Measurements from ENCODE around the gene CHAC1.
"Not testable (repeated sequence)": the region's sequence is repeated elsewhere in the genome, so short reads cannot be mapped to it uniquely, and the experiment has no call there.

Gene CHAC1

GRCh38 chr15:40955141-40955903, 2.1 kb downstream of the CHAC1 start:
- H3K27ac Mint-ChIP-seq = no peak overlapping the region
- DNase-seq (no peak), ATAC-seq (no peak)
- peaks cover 28% of the 10 kb centered on the region for H3K36me3 Mint-ChIP-seq (ENCODE audit: low read depth)
- peak overlapping the region; percentile 88 for H3K4me3 Mint-ChIP-seq
- H3K4me1 Mint-ChIP-seq = peaks cover 47% of the 10 kb centered on the region
- H3K27me3 Mint-ChIP-seq = no peaks in the 10 kb centered on the region
- H3K9me3 Mint-ChIP-seq = no peaks in the 10 kb centered on the region

DNA sequence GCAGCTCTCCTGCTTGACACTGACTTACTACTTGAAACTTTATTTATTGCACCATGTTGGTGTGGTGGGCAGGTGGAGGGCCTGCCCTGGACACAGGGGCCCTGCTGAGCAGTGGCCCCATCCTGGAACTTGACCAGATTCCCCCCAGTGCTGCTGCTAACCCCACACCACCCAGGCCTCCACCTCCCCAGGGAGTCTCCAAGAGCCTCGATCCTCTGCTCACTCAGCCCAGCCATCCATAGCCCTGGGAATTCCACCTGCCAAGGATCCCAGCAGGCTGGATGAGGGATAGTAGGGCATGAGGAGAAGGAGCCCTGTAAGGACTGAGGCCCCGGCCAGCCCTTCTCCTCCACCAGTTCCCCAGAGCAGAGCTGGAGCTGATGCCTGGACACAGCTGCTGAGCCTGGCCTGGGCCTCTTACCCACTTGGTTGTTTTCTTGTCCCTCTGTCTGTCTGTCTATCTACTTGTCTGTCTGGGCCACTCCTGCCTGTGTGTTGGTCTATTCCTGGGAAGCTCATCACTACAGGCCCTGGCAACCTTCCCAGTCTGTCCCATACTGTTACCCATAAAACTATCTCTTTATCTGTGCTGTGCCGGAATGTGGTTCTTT, 2.8 kb downstream of the CHAC1 start:
- Mint-ChIP-seq H3K36me3 (ENCODE audit: low read depth) (peaks cover 28% of the 10 kb centered on the region), H3K27me3 (no peaks in the 10 kb centered on the region), H3K4me3 (peak overlapping the region; percentile 20)

GRCh38 chr15:40956541-40956982, 3.3 kb downstream of the CHAC1 start:
- DNase-seq = no peak
- Mint-ChIP-seq H3K4me3 (peak overlapping the region; percentile 20), H3K4me1 (peaks cover 45% of the 10 kb centered on the region), H3K9me3 (no peaks in the 10 kb centered on the region), H3K36me3 (ENCODE audit: low read depth) (peaks cover 28% of the 10 kb centered on the region), H3K27me3 (no peaks in the 10 kb centered on the region), H3K27ac (no peak overlapping the region)
- no peak for ATAC-seq

More for the DNA sequence above, 2.8 kb downstream of the CHAC1 start:
- Mint-ChIP-seq H3K27ac (no peak overlapping the region), H3K9me3 (no peaks in the 10 kb centered on the region), H3K4me1 (peaks cover 47% of the 10 kb centered on the region)
- ATAC-seq (no peak), DNase-seq (no peak)

GRCh38 chr15:40957041-40957555, 3.8 kb downstream of the CHAC1 start:
- no peak for DNase-seq
- Mint-ChIP-seq H3K9me3 (no peaks in the 10 kb centered on the region), H3K27ac (no peak overlapping the region), H3K36me3 (ENCODE audit: low read depth) (peaks cover 28% of the 10 kb centered on the region), H3K4me1 (peaks cover 40% of the 10 kb centered on the region), H3K27me3 (no peaks in the 10 kb centered on the region), H3K4me3 (no peak overlapping the region)
- ATAC-seq = no peak

- Mint-ChIP-seq H3K9me3 (no peaks in the 10 kb centered on the region), H3K27me3 (no peaks in the 10 kb centered on the region), H3K4me3 (no peak overlapping the region), H3K4me1 (peaks cover 35% of the 10 kb centered on the region), H3K36me3 (ENCODE audit: low read depth) (peaks cover 28% of the 10 kb centered on the region), H3K27ac (no peak overlapping the region)
- DNase-seq (no peak), ATAC-seq (no peak)
These were observed 4.3 kb downstream of the CHAC1 start for GRCh38 chr15:40957581-40958051.

GRCh38 chr15:40958146-40958545, 4.9 kb downstream of the CHAC1 start:
- ATAC-seq (no peak), DNase-seq (no peak)
- no peaks in the 10 kb centered on the region for H3K9me3 Mint-ChIP-seq
- H3K27ac Mint-ChIP-seq = no peak overlapping the region
- peaks cover 31% of the 10 kb centered on the region for H3K4me1 Mint-ChIP-seq
- peaks cover 26% of the 10 kb centered on the region for H3K36me3 Mint-ChIP-seq (ENCODE audit: low read depth)
- no peak overlapping the region for H3K4me3 Mint-ChIP-seq
- no peaks in the 10 kb centered on the region for H3K27me3 Mint-ChIP-seq

GRCh38 chr15:40958723-40959122, 5.5 kb downstream of the CHAC1 start:
- Mint-ChIP-seq H3K4me3 (no peak overlapping the region), H3K9me3 (no peaks in the 10 kb centered on the region), H3K27me3 (no peaks in the 10 kb centered on the region), H3K27ac (peak overlapping the region; percentile 30), H3K36me3 (ENCODE audit: low read depth) (peaks cover 24% of the 10 kb centered on the region), H3K4me1 (peaks cover 29% of the 10 kb centered on the region)
- DNase-seq (no peak), ATAC-seq (no peak)

DNA sequence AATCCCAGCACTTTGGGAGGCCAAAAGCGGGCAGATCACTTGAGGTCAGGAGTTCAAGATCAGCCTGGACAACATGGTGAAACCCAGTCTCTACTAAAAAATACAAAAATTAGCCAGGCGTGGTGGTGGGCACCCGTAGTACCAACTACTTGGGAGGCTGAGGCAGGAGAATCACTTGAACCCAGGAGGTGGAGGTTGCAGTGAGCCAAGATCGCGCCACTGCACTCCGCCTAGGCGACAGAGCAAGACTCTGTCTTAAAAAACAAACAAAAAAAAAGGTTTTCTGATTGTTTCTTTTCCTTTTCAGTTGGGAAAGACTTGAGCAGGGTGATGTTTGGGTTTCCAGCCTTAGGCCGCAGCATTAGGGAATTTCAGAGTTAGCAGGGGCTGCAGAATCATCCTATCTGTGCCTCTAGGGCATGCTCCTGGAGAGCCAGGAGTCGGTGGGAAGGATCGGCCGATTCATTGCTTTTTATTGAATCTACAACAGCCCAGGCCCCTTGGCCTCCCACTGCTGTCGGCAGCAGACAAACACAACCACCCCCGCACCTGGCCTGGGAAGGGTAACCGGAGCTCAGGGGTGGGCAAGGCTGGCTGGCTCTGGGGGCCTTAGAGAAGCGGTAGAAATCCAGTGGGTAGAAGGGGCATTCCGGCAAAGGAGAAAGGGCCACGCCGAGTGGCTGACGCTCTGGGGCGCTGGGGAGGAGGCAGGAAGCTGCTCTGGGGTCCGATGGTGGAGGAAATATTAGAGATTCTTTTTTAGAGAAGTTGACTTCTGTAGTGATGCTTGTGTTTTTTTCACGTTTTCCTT, 6.3 kb downstream of the CHAC1 start:
- Mint-ChIP-seq H3K4me1 (peaks cover 21% of the 10 kb centered on the region), H3K4me3 (no peak overlapping the region), H3K36me3 (ENCODE audit: low read depth) (peaks cover 16% of the 10 kb centered on the region), H3K27me3 (no peaks in the 10 kb centered on the region), H3K9me3 (no peaks in the 10 kb centered on the region), H3K27ac (peak overlapping the region; percentile 2)
- DNase-seq (no peak), ATAC-seq (no peak)

DNA sequence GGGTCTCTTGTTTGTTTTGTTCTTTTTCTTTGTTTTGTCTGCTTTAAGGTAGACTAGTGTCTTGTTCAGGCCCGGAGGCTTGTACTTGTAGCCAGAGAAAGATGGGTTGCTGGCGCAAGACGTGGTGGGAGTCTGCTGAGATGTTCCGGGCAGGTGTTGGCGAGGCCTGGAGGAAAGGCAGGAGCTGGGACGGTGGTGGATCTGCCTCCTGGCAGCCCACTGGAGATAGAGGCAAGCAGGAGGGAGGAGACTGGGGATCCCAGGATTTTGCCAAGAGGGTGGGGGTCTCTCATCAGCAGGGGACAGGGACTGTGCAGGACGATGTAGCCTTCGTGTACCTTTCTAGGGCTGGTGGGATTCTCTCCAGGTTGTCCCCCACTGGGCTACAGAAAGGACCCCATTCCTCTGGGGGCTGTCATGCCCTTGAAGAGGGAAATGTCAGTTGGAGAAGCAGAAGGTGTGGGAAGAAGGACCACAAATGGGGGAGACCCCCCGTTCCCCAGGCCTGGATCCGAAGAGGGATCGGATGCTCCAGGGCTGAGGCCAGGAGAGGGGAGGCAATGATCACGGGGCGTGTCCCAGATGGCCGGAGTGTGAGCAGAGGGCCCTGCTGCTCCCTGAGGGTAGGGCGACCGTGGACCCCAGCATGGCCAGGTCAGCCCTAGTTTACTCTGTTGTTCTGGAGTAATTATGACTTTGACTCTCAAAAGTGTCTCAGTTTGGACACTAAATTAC, 7.0 kb downstream of the CHAC1 start:
- Mint-ChIP-seq H3K27ac (peak overlapping the region; percentile 2), H3K36me3 (ENCODE audit: low read depth) (peaks cover 11% of the 10 kb centered on the region), H3K4me1 (peaks cover 16% of the 10 kb centered on the region), H3K4me3 (no peak overlapping the region), H3K9me3 (no peaks in the 10 kb centered on the region), H3K27me3 (no peaks in the 10 kb centered on the region)
- ATAC-seq (no peak), DNase-seq (no peak)

DNA sequence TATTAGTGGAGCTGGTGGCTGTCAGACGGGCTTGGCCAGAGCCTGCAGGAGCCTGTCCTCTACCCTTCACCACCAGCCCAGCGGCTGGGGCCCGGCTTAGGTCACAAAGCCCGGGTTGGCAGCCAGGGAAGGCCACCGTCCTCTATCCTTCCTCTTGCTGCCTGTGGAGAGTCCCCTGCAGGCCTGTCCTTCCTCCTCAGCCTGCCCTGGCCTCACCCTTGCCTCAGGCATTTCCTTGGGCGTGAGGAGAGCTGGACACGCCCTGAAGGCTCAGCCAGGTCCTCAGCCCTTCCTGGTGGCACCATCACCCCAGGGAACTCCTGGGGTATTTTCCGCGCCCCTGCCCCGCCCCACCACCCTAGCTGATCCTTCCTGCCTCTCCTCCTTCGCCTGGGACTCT, 7.7 kb downstream of the CHAC1 start:
- no peak for ATAC-seq
- Mint-ChIP-seq H3K27ac (no peak overlapping the region), H3K9me3 (no peaks in the 10 kb centered on the region), H3K4me1 (peaks cover 12% of the 10 kb centered on the region), H3K4me3 (no peak overlapping the region), H3K36me3 (ENCODE audit: low read depth) (peaks cover 9% of the 10 kb centered on the region), H3K27me3 (no peaks in the 10 kb centered on the region)
- no peak for DNase-seq

DNA sequence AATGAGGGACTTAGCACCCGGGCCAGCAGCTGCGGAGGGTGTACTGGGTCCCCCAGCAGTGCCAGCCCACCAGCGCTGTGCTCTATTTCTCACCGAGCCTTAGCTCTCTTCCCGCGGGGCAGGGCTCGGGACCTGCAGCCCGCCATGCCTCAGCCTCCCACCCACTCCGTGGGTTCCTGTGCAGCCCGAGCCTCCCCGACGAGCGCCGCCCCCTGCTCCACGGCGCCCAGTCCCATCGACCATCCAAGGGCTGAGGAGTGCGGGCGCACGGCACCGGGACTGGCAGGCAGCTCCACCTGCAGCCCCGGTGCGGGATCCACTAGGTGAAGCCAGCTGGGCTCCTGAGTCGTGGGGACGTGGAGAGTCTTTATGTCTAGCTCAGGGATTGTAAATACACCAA, 8.5 kb downstream of the CHAC1 start:
- not testable (repeated sequence) for H3K36me3 Mint-ChIP-seq (ENCODE audit: low read depth); H3K27me3 Mint-ChIP-seq; H3K4me3 Mint-ChIP-seq

GRCh38 chr15:40962317-40962716, 9.0 kb downstream of the CHAC1 start:
- H3K36me3 Mint-ChIP-seq (ENCODE audit: low read depth); H3K4me3 Mint-ChIP-seq; H3K4me1 Mint-ChIP-seq; ATAC-seq; H3K27ac Mint-ChIP-seq; H3K27me3 Mint-ChIP-seq; H3K9me3 Mint-ChIP-seq; DNase-seq: not testable (repeated sequence)

More for the DNA sequence above, 8.5 kb downstream of the CHAC1 start:
- not testable (repeated sequence) for DNase-seq, H3K9me3 Mint-ChIP-seq, H3K27ac Mint-ChIP-seq, ATAC-seq, H3K4me1 Mint-ChIP-seq

- Mint-ChIP-seq H3K4me1 (peaks cover 6% of the 10 kb centered on the region), H3K27ac (no peak overlapping the region), H3K27me3 (no peaks in the 10 kb centered on the region), H3K9me3 (no peaks in the 10 kb centered on the region), H3K36me3 (ENCODE audit: low read depth) (no peaks in the 10 kb centered on the region), H3K4me3 (no peak overlapping the region)
- DNase-seq = no peak
- no peak for ATAC-seq
These were observed 9.9 kb downstream of the CHAC1 start for GRCh38 chr15:40963201-40963600.

DNA sequence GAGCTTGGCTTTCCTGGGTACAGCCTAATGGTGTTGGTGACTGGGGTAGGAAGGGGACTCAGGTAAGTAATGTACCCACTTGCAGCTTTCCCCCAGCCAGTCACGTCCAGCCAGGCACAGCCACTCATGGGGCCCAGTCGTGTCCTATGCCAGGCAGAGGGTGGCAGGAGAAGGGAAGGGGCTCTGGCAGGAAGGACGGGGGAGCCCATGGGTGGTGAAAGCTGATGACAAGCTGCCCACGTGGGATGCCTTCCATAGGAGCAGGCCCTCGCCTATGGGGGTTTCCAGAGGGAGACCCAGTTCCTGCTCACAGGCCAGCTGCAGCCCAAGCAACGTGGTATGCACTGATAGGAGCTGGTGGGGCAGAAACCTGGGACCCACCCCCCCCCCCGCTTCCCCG, 10.7 kb downstream of the CHAC1 start:
- Mint-ChIP-seq H3K27me3 (no peaks in the 10 kb centered on the region), H3K9me3 (no peaks in the 10 kb centered on the region), H3K36me3 (ENCODE audit: low read depth) (no peaks in the 10 kb centered on the region), H3K27ac (no peak overlapping the region), H3K4me3 (no peak overlapping the region), H3K4me1 (peaks cover 4% of the 10 kb centered on the region)
- ATAC-seq = no peak
- no peak for DNase-seq

Data from activated naive CD8-positive, alpha-beta T cell treated with anti-CD3 and anti-CD28 coated beads, Interleukin-2, amount 50 U/mL, for 24 hours (primary cell).